Astrocyte (in vitro differentiated cells and primary cell): ENCODE results near the gene ESPNL.

Experiments used
- EZH2 ChIP-seq: IDR thresholded peaks from 2 replicates; pipeline ENCODE4 v1.6.1; 2012; ENCODE audit warnings: mild to moderate bottlenecking, low read length, inconsistent platforms; ENCODE audit not compliant: insufficient read depth
- TF ChIP-seq, protein P1 (sequence below): IDR thresholded peaks from 2 replicates; pipeline ENCODE4 v1.5.1; 2011; ENCODE audit warnings: low read depth, mild to moderate bottlenecking, inconsistent platforms, low read length, moderate library complexity; ENCODE audit not compliant: insufficient read depth

GRCh38 chr2:238135601-238136150, 35.5 kb downstream of the ESPNL start:
- TF ChIP-seq, protein P1, sequence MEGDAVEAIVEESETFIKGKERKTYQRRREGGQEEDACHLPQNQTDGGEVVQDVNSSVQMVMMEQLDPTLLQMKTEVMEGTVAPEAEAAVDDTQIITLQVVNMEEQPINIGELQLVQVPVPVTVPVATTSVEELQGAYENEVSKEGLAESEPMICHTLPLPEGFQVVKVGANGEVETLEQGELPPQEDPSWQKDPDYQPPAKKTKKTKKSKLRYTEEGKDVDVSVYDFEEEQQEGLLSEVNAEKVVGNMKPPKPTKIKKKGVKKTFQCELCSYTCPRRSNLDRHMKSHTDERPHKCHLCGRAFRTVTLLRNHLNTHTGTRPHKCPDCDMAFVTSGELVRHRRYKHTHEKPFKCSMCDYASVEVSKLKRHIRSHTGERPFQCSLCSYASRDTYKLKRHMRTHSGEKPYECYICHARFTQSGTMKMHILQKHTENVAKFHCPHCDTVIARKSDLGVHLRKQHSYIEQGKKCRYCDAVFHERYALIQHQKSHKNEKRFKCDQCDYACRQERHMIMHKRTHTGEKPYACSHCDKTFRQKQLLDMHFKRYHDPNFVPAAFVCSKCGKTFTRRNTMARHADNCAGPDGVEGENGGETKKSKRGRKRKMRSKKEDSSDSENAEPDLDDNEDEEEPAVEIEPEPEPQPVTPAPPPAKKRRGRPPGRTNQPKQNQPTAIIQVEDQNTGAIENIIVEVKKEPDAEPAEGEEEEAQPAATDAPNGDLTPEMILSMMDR: no peak
- TF ChIP-seq EZH2: no peak
